ENCODE data around the gene SLC12A1.

SLC12A1 gene

DNA sequence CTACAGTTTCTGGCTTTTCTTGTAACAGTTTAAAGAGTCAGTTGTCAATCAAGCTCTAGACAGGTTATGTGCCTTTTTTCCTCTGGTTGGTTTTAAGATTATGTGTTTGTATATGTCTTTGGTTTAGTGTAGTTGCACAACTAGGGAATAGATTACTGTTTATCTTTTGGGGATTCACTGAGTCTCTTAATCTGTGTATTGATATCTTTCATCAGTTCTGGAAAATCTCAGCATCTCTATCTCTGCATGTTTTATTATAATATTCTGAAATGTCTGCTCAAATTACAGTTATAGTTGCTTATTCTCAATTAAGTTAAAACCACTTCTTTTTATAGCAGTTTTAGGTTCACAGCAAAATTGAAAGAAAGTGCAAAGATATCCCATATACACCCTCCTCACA is 139.4 kb downstream of the SLC12A1 start:
- DNase-seq (ENCODE audit: low read depth in 4 of 4, low spot score in 1 of 4), result no peak

DNA sequence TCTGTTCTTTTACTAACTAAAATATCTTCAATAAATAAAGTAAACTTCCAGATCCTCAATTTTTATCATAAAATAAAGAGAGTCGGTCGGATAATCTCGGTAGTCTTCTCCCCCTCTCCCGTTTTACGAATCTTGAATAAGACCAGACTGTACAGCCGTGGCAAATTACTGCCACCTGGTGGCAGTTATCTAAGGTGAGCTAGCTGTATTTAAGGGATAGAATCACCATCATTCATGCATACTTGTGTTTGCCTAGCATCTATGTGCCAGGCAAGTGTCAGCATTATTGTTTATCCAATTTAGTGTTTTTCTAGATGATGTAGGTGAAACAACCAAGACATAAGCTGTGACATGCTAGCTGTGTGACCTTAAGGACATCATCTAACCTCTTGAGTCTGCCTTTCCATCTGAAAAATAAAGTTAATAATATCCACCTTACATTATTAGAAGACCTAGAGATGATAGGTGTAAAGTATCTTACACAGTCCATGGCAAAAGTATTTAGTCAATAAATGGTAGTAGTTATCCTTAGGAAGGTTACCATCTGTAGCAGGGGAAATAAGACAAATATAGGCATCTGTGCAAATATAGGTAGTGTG is 146.5 kb downstream of the SLC12A1 start:
- peak in 2 of 4 experiments; percentile 25 to 26 for DNase-seq (ENCODE audit: low read depth in 4 of 4, low spot score in 1 of 4)
